Measurements from ENCODE around the gene TAF6. TPM values are rescaled to one million over a fixed set of nuclear protein-coding genes. Genes with fewer than 3 reads are reported as not detected.

Gene TAF6
- total and polyA plus RNA-seq, 9 of the 15 experiments (the other 6 are each of a cell fraction or from before 2014, with no cell fraction given) = 0.78 to 78.7 (median 21.3) TPM

GRCh38 chr7:100148559-100149328 is 29.6 kb upstream of the TAF6 start, which contains the start of gene LAMTOR4 (continued):
- TF ChIP-seq NFE2L1 (tag; IDR thresholded peaks at IDR 0.05; ENCODE audit: borderline replicate concordance, low read depth) (no peak), MLLT1 (IDR thresholded peaks at IDR 0.05) (peak; percentile 58 to 73; a peak in 3 of 4 replicates), TCF7 (IDR thresholded peaks at IDR 0.05; ENCODE audit: borderline replicate concordance) (peak; percentile 35; the same call in 1 of the 2 replicates), NRF1 (conservative IDR thresholded peaks at IDR 0.05 in 1 of 2, IDR thresholded peaks at IDR 0.05 in 1 of 2) (peak; percentile 95 to 96), KDM2B (CRISPR knock-in tag; IDR thresholded peaks at IDR 0.05) (no peak), ZBTB7A (IDR thresholded peaks at IDR 0.05; ENCODE audit: borderline replicate concordance, control insufficient read depth, low read depth, low read length) (peak; percentile 70; the same call in 1 of the 2 replicates), THRAP3 (IDR thresholded peaks at IDR 0.05; ENCODE audit: borderline replicate concordance) (no peak), ZNF431 (CRISPR knock-in tag; IDR thresholded peaks at IDR 0.05) (no peak), ARID3B (CRISPR knock-in tag; IDR thresholded peaks at IDR 0.05; ENCODE audit: borderline replicate concordance) (no peak), ZSCAN32 (CRISPR knock-in tag; IDR thresholded peaks at IDR 0.05) (no peak), TCF15 (CRISPR knock-in tag; IDR thresholded peaks at IDR 0.05) (no peak), HIVEP1 (CRISPR knock-in tag; IDR thresholded peaks at IDR 0.05) (no peak; the same call in 1 of the 2 replicates), SP1 (CRISPR knock-in tag; IDR thresholded peaks at IDR 0.05) (peak; percentile 99), CTCF (IDR thresholded peaks at IDR 0.05 in 2 of 3, conservative IDR thresholded peaks at IDR 0.05 in 1 of 3; ENCODE audit: insufficient read depth in 2 of 3, low read depth in 1 of 3, low read length in 3 of 3) (peak in 1 of 3 experiments; percentile 6; a peak in 1 of 6 replicates), ZKSCAN8 (CRISPR knock-in tag; IDR thresholded peaks at IDR 0.05) (no peak), ZNF3 (CRISPR knock-in tag; IDR thresholded peaks at IDR 0.05) (no peak), XRCC4 (IDR thresholded peaks at IDR 0.05; ENCODE audit: extremely low read depth, insufficient read depth, insufficient read length) (no peak), FOXA1 (IDR thresholded peaks at IDR 0.05; ENCODE audit: borderline replicate concordance) (no peak), RCOR1 (IDR thresholded peaks at IDR 0.05; ENCODE audit: borderline replicate concordance in 1 of 2, low read depth in 2 of 2, low read length in 2 of 2) (peak in 1 of 2 experiments; percentile 64; a peak in 3 of 4 replicates), YY1 (IDR thresholded peaks at IDR 0.05; ENCODE audit: borderline replicate concordance in 1 of 3, control insufficient read depth in 1 of 3, extremely low read depth in 1 of 3, insufficient read depth in 3 of 3, insufficient read length in 1 of 3, insufficient replicate concordance in 2 of 3, low read depth in 1 of 3, low read length in 2 of 3) (no peak), ZNF217 (CRISPR knock-in tag; IDR thresholded peaks at IDR 0.05) (no peak), TFAM (CRISPR knock-in tag; conservative IDR thresholded peaks at IDR 0.05) (no peak)

All from K562 (cell line).